Mucosa of gallbladder (tissue), 1 donor: ENCODE results near the gene CEP41. TPM values are rescaled to one million over a fixed set of nuclear protein-coding genes. Genes with fewer than 3 reads are reported as not detected.

ENCODE experiments used
- DNase-seq: peaks from one replicate; pipeline ENCODE4 v3.0.0-alpha.2; 2020; ENCODE audit warnings: low spot score
- total RNA-seq: library from RNA; stranded (reverse); gene quantifications from one replicate; pipeline ENCODE4 v1.2.1, GENCODE V29; 2021
- donor health status: DM: no; HTN: no; CAD: no.

CEP41 gene
- 15.7 TPM for total RNA-seq

GRCh38 chr7:130440527-130441365 lies at the start of gene CEP41:
TSS of gene CEP41 (minus strand) at chr7:130441016. CDS start at chr7:130440966, 50 bp downstream.
- DNase-seq, result peak; percentile 98

DNA sequence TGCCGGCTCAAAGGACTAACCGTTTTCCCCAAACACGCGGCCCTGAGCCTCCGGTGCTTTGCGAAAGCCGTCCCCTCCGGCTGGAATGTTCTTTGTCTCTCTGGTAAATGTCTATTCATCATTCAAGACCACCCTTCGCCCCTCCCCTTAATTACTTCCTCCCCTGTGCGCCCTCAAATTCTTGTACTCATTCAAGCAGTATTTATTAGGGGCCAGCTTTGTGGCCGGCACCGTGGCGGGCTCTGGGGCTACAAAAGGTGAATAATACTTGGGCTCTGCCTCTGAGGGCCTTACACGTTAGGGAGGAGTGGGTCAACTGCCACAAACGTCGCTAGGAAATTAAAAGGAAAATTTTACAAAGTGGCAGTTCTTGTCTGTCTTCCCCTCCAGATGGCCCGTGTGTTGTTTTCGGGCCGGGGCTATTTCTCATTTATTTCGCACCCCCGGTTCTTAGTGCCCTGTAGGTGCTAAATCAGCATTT lies 49.5 kb upstream of the CEP41 start:
- DNase-seq, result no peak

DNA sequence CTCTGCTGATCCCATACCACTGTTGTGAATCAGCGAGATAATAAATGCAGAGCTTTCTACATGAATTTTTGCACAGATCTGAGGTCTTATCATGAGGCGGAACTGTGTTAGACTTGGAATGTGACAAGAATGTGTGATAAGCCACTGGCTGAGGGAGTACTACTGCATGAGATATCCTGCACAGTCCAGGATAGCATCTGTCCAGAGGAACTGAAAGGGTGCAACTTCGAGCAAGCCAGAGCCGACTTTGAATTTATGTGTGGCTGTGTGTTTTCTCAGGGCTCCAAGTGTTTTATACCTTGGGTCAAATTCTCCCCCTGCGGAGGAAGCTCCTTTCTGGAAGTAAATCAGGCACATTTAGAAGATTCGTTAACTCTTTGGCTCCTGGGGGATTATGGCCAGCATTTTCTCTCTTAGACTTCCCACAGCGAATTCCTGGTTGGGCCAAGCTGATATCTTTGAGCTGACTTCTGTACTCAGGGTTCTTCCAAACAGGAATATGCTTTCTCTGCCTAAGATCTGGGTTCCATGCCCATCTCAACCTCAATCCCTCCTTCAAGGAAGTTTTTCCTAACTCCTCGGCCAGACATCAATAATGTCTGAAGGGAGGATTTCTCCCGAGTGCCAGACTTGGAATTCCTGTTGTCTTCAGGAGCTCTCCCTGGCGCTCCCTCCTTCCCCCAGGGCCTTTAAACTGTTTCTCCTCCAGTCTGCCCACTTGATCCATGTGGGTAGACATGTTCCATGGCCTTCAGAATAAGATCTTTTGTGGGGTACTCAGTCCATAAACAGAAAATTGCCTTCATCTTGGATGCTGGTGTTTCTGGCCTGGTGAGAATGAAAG lies 48.5 kb upstream of the CEP41 start:
- no peak for DNase-seq

DNA sequence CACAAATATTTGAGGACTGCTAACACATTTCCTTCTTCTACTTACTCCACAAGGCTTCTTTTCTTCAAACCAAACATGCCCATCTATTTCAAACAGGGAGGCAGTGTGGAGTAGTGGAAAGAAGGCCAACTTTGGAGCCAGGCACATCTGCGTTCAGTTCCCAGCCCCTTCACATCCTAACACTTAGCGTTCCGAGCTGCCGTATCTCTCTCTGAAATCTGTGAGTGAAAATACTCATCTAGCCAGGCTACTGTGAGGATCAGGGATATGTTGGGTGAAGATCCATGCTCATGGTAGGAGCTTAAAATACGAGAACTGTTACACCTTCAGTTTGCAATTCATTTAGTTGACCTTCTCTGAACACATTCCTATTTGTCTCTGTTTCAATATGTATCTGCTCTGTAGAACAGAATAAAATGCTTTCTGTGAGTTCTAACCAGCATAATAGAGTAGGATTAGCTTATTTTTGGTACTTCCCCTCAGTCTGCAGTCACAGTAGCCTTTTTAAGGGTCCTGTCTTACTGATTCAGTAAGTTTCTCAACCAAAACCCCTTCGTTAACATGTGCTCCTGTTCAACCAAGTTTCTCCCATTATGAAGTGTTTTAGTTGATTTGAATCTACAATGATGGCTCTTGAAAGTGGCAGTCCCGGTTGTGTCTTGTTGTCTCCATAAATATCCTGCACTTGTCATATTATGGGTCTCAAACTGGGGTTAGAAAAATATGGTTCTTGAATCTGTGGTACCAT lies 47.8 kb upstream of the CEP41 start:
- no peak for DNase-seq

- no peak for DNase-seq
Observed at GRCh38 chr7:130486954-130487436, 46.2 kb upstream of the CEP41 start.

DNA sequence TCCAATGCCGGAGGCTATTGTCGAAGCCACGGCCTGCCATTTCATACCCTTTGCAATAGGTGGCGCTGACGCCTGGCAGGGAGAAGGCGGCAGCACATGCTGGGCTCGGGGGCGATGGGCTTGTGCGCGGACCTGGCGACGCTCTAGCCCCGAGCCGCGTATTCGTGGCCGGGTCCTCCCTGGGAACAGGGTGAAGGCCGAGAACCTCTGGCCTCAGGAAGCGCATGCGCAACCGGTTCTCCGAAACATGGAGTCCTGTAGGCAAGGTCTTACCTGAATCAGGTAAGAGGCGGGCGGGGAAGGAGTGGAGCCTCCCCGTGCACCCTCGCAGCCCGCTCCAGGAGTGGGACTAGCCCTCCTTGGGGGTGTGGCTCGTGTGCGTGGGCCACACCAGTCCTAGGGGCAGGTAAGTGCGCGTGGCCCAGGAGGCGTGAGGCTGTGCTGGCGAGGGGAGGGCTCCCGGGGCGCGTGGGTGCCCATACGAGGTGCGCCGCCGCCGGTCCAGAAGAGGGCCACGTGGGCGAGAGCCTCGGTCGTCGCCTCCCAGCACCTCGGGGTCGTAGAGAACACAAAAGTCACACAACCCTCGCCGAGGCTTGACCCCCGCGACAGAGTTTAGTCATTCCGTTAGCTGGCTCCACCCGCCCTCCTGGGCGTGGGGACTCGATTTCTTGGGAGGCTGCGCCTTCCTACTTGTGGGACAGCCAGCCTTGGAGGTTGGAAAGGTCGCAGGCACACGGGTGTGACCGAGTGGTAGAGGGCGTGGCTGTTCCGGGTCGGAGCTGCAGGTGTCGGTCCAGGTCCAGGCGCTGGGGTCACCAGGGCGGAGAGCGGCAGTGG lies 45.5 kb upstream of the CEP41 start:
- DNase-seq, result peak; percentile 64

DNA sequence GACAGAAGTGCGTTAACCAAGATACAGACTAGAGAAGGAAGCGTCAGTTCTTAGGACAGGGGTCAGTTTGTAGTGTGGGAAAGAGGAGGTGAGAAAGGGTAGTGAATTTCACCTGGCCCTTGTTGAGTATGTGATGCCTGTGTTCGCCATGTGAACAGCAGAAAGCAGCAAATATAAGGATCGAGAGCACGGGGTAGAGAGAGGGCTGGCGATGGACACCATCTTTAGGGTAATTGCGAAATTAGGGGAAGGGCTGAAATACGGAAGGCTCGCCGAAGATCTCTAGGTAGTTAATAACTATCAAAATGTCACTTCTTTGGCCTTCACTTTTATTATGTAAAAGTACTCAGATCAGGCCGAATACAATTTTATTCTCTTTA lies 44.9 kb upstream of the CEP41 start:
- DNase-seq, result no peak

- DNase-seq, result no peak
Observed at GRCh38 chr7:130483031-130483430, 42.2 kb upstream of the CEP41 start.

DNA sequence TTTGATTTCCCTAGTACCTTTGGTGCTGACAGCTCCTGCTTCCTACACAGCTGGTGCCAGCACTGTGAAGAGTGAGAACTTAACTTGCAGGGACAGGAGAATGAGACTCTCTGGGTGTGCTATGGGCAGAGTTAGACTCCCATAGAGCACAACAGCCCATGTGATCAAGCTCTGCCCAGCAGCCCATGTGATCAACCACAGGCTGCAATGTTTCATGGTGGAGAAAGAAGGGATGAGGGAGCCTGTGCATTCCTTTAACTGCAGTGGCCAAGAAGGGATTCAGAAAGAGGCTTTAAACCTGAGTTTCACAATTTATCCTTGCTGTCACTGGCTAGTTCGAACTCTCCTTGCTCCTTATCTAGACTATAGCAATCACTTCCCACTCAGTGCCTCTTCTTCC lies 41.1 kb upstream of the CEP41 start:
- no peak for DNase-seq

- no peak for DNase-seq
Observed at GRCh38 chr7:130479716-130480400, 39.0 kb upstream of the CEP41 start.

GRCh38 chr7:130478991-130479390 lies 38.2 kb upstream of the CEP41 start:
- no peak for DNase-seq

DNA sequence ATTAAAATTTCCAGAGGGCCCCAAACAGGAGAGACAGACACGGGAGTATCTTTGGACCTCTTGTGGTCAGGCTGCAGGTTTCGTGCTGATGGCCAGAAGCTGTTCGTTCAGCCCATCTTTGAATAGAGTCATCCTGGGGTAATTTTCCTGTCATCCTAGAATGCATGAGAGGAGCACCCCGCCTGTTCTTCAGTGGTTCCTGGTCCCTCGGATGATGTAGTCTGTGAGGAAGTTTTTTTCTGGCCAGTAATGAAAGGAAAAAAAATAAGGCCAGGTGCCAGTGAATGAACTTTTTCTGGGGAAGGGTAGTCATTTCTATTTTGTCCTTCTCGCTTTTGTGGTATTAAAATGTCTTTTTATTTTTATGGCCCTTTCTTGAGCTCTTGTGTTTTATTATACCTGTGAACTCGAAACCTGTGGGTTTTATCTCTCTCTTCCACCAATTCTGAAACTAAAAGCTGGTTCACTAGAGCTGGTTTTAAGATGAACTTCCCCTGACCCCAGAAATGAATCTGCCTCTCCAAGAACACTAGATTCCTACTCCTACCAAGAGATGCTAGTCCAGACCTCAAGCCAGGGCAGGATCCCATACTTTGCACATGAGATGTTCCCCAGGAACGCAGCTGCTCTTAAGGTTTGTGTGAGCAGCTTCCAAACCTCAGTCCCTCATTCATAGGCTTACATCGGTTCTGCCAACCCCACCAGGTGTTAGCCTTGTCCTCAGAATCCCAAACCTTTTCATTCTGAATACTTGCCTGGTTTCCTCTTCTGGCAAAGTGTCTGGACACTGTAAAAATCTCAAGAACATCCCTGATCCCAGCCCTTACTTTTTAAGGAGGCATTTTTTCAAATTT lies 35.7 kb upstream of the CEP41 start:
- DNase-seq, result no peak

GRCh38 chr7:130475776-130476175 lies 35.0 kb upstream of the CEP41 start:
- DNase-seq, result no peak

DNA sequence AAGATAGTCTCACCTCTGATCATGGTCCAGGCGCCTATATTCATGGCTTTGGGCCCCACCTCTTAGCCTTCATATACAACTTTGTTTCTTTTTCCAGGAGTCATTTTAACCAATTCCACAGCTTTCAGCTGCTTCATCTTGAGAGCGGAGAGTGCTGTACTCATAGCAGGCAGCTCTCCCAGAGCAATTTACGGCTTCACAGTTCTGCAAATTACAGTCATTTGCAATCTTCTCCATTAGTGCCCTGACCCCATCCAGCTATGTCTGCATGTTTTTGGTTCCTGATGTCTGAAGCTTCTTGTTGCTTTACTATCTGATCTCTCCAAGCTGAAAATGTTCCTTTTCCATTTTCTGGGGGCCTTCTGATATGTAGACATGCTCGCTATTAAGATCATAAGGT lies 33.1 kb upstream of the CEP41 start:
- DNase-seq, result no peak

DNA sequence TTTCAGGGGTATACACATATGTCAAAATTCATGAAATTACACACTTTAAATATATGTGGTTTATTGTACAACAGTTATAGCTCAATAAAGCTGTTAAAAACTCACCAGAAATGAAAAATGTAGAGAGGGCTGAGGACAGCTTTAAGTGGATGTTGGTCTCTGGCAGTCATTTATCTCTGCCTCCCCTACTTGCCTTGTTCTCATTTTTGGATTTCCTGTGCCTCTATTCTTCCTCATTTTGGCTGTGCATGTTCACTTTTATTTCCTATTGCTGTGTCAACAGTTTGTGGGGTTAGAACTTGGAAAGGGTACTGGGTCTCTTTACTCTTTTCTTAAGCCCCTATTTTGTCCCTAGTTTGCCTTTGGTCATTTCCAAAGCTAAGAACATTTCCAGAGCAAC lies 32.5 kb upstream of the CEP41 start:
- DNase-seq, result no peak

- DNase-seq, result no peak
Observed at GRCh38 chr7:130471974-130472373, 31.2 kb upstream of the CEP41 start.

DNA sequence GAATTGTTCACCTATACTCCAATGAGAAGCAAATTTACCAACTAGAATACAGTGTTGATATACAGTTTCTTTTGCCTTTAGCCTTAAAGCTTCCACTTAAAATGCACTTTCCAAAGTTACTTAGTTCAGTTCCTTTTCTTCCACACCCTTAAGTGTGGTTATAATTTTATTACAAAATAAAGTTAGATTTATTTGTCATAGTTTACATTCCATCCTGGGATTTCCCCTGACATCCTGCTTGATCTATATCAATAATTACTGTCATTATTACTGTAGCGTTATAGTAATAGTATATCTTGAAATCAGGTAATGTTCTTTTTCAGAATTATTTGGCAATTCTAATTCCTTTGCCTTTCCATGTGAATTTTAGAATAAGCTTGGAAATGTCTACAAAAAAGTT lies 27.8 kb upstream of the CEP41 start:
- no peak for DNase-seq

DNA sequence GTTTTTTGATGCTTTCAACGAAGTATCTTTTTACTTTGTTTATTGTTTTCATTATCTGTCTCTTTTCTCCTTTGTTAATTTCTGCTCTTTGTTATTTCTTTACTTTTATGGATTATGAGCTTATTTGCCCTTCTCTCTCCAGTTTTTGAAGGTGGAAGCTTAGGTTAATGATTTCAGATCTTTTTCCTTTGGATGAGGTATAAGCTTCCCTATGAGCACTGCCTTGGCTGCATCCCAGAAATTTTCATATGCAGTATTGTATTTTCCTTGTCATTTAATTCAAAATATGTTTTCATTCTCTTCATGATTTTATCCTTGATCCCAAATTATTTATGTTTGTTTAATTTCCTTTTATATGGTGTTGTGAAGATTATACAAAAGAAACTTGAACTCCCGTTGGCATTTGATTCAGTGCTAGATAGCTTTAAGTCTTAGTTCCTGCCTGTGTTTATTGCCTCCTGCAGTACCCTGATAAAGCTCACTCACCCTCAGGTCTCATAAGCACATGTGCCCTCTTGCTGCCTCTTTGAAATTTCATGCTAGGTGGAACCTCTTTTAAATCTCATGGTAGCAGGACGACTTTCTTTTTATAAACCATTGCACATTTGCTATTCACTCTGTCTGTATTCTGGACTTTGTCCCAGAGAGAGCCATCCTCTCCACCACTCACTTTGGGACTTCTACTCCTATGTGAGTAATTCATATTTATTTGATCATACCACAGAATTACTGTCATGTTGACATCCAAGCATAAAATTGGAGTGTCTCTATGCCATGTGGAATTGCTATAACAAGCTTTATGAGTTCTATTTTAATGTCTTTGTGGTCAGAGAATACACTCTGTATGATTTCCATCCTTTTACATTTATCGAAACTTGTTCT lies 23.0 kb upstream of the CEP41 start:
- DNase-seq, result no peak
